Activated CD4-positive, alpha-beta T cell treated with anti-CD3 and anti-CD28 coated beads, Interleukin-2, Interleukin-6, amounts not matched to agents 100 ng/mL and 50 ng/mL, durations not matched to agents 16 hours and 8 hours (primary cell): ENCODE data around the gene SRCIN1.

ENCODE experiments used
- DNase-seq: peaks from one replicate; pipeline ENCODE4 v3.0.0-alpha.2; 2020

SRCIN1 gene

GRCh38 chr17:38617074-38617860 lies 11.5 kb upstream of the SRCIN1 start:
- no peak for DNase-seq

GRCh38 chr17:38616361-38616760 lies 10.6 kb upstream of the SRCIN1 start:
- no peak for DNase-seq

GRCh38 chr17:38613981-38614779 lies 8.4 kb upstream of the SRCIN1 start:
- no peak for DNase-seq

GRCh38 chr17:38613525-38613980 lies 7.8 kb upstream of the SRCIN1 start:
- DNase-seq: no peak

- DNase-seq: no peak
Measured at GRCh38 chr17:38611872-38612376, 6.2 kb upstream of the SRCIN1 start.

GRCh38 chr17:38611070-38611786 lies 5.5 kb upstream of the SRCIN1 start:
- DNase-seq: no peak

GRCh38 chr17:38609280-38610031 lies 3.7 kb upstream of the SRCIN1 start:
- no peak for DNase-seq

- DNase-seq: no peak
Measured at GRCh38 chr17:38608648-38609047, 2.9 kb upstream of the SRCIN1 start.

- no peak for DNase-seq
Measured at GRCh38 chr17:38606646-38607611, 1.2 kb upstream of the SRCIN1 start.

GRCh38 chr17:38605411-38605840 lies 326 bp downstream of the SRCIN1 start:
- DNase-seq: no peak

GRCh38 chr17:38604479-38605403 lies 1.0 kb downstream of the SRCIN1 start:
- peak; percentile 38 for DNase-seq

GRCh38 chr17:38603786-38604478 lies 1.8 kb downstream of the SRCIN1 start:
- no peak for DNase-seq

GRCh38 chr17:38602956-38603785 lies 2.6 kb downstream of the SRCIN1 start:
- DNase-seq: no peak

GRCh38 chr17:38602453-38602852 lies 3.3 kb downstream of the SRCIN1 start:
- DNase-seq: no peak

- DNase-seq: no peak
Measured at GRCh38 chr17:38601539-38602351, 4.0 kb downstream of the SRCIN1 start.

GRCh38 chr17:38600906-38601305 lies 4.8 kb downstream of the SRCIN1 start:
- no peak for DNase-seq

GRCh38 chr17:38600416-38600815 lies 5.3 kb downstream of the SRCIN1 start:
- no peak for DNase-seq
